ENCODE data around the gene KCNJ15. TPM values are rescaled to one million over a fixed set of nuclear protein-coding genes. Genes with fewer than 3 reads are reported as not detected.

Gene KCNJ15
- total RNA-seq, 1 donor from 2014 or later, result 0.40 TPM

DNA sequence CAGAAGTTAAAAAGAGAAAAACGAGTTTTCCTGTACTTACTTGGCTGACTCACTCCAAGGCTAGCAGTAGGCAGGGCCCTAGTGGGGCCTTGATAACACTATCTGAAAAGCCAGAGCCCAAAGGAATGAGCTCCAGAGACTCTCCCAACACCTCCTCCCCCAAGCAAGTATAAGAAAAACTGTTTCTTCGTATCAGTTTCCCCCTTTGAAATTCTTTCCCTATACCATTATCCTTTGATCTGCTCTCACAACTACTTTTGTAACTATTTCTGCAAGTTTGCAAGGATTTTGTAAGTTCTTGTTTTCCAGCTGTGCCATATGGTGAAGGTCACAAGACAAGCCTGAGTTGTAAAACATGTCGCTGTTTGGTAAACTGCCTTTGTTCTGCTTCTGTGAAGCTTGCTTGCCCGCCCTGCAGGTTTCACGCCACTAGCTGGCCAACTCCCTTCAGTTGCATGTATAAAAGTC lies 36.5 kb upstream of the KCNJ15 start:
- H3K36me3 Mint-ChIP-seq (ENCODE audit: low read depth), result peaks cover 20% of the 10 kb centered on the region

DNA sequence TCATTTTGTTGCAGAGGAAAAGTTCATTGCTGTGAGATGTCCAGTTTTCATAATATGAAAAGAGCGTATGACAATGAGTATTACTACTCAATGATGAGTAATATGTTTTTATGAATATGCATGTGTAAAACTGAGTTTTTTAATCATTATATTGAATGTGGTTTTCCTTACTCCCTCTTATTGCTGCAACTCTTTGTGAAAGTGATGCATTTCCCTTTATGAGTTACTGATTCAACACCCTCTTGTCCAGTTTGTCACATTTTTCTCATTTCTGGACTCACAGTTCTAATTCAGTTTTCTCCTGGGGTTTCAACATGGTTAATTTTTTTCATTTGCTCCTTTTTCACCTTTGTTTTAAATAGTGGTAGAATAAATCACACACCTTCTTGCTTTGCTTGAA lies 35.2 kb upstream of the KCNJ15 start:
- DNase-seq (ENCODE audit: low read depth, low spot score), result no peak
- Mint-ChIP-seq H3K27me3 (ENCODE audit: low read depth) (no peaks in the 10 kb centered on the region), H3K9me3 (peaks cover 26% of the 10 kb centered on the region), H3K36me3 (ENCODE audit: low read depth) (peaks cover 20% of the 10 kb centered on the region), H3K4me1 (peaks cover 5% of the 10 kb centered on the region), H3K27ac (ENCODE audit: unreplicated experiment) (no peak overlapping the region), H3K4me3 (no peak overlapping the region)
- TF ChIP-seq, protein P1, sequence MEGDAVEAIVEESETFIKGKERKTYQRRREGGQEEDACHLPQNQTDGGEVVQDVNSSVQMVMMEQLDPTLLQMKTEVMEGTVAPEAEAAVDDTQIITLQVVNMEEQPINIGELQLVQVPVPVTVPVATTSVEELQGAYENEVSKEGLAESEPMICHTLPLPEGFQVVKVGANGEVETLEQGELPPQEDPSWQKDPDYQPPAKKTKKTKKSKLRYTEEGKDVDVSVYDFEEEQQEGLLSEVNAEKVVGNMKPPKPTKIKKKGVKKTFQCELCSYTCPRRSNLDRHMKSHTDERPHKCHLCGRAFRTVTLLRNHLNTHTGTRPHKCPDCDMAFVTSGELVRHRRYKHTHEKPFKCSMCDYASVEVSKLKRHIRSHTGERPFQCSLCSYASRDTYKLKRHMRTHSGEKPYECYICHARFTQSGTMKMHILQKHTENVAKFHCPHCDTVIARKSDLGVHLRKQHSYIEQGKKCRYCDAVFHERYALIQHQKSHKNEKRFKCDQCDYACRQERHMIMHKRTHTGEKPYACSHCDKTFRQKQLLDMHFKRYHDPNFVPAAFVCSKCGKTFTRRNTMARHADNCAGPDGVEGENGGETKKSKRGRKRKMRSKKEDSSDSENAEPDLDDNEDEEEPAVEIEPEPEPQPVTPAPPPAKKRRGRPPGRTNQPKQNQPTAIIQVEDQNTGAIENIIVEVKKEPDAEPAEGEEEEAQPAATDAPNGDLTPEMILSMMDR (conservative IDR thresholded peaks at IDR 0.05), result no peak

More for the DNA sequence above, 36.5 kb upstream of the KCNJ15 start:
- H3K27me3 Mint-ChIP-seq (ENCODE audit: low read depth), result no peaks in the 10 kb centered on the region
- no peak overlapping the region for H3K27ac Mint-ChIP-seq (ENCODE audit: unreplicated experiment)
- TF ChIP-seq, protein P1 (conservative IDR thresholded peaks at IDR 0.05), result no peak
- H3K4me3 Mint-ChIP-seq, result no peak overlapping the region
- peaks cover 5% of the 10 kb centered on the region for H3K4me1 Mint-ChIP-seq
- no peak for DNase-seq (ENCODE audit: low read depth, low spot score)
- H3K9me3 Mint-ChIP-seq, result peaks cover 23% of the 10 kb centered on the region

DNA sequence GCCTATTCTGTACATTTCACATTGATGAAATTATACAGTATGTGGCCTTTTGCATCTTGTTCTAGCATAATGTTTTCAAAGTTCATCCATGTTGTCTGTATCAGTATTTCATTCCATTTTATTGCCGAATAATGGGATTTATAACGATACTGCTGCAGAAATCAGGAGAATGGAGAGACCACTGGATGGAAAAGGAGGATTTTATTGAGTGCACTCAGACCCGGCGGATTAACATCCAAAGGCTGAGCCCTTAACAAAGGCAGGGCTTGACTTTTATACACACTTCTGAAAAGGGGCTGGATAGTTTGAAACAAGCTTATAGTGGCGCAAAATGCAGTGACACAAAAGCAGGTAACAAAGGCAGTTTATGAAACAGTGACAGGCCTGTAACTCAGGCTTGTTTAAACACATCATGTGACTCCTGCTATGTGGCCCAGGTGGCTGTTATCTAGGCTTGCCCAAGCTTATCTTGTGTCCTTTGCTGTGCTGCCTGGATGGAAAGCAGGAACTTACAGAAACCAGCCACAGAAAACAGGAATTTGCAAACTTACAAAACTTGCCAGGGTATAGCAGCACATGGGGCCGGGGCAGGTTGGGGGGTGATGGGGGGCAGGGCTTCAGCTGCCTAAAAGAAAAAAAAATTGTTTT lies 32.8 kb upstream of the KCNJ15 start:
- TF ChIP-seq, protein P1 (conservative IDR thresholded peaks at IDR 0.05), result no peak
- Mint-ChIP-seq H3K36me3 (ENCODE audit: low read depth) (peaks cover 27% of the 10 kb centered on the region), H3K4me3 (no peak overlapping the region), H3K4me1 (peaks cover 3% of the 10 kb centered on the region), H3K9me3 (peaks cover 31% of the 10 kb centered on the region), H3K27ac (ENCODE audit: unreplicated experiment) (no peak overlapping the region), H3K27me3 (ENCODE audit: low read depth) (no peaks in the 10 kb centered on the region)
- DNase-seq (ENCODE audit: low read depth, low spot score), result no peak

DNA sequence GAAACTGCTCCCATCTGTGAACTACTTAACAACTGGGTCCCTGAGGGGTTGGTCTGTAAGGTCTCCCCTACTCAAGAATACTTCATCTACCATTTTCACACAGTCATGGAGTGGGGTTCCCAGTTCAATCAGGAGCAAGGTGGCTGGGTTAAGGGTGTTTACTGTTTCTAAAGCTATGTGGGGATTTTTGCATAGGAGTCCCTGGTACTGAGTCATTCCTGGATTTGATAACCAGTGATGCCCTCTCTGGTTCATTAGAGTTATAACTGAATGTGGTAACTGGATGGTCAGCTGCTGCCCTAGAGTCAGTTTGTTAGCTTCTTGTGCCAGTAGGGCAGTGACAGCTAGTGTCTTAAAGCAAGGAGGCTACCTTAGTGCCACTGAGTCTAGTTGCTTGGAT lies 29.4 kb upstream of the KCNJ15 start:
- Mint-ChIP-seq H3K36me3 (ENCODE audit: low read depth) (peaks cover 33% of the 10 kb centered on the region), H3K4me3 (no peak overlapping the region), H3K27me3 (ENCODE audit: low read depth) (no peaks in the 10 kb centered on the region), H3K4me1 (no peaks in the 10 kb centered on the region), H3K9me3 (peaks cover 25% of the 10 kb centered on the region), H3K27ac (ENCODE audit: unreplicated experiment) (no peak overlapping the region)
- DNase-seq (ENCODE audit: low read depth, low spot score), result no peak
- TF ChIP-seq, protein P1 (conservative IDR thresholded peaks at IDR 0.05), result no peak

DNA sequence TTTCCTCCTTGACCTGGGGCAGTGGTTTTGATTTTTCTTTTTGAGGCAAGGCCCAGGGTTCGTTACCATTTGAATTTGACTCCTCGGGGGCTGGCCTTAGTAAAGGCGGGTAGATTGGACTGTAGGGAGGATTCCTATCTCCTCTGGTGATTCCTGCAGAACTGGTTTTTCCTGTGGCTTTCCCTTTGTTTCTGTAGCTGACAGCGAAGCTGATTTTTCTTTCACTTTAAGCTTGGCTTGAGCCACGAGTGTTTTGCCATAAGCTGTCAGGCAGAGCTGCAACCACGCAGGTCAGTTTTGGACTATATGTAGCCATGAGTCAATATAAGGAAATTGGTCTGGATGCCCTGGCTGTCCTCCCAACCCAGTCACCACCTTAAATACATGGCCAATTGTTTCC lies 28.7 kb upstream of the KCNJ15 start:
- peaks cover 28% of the 10 kb centered on the region for H3K36me3 Mint-ChIP-seq (ENCODE audit: low read depth)
- H3K27me3 Mint-ChIP-seq (ENCODE audit: low read depth), result no peaks in the 10 kb centered on the region
- H3K27ac Mint-ChIP-seq (ENCODE audit: unreplicated experiment), result no peak overlapping the region
- DNase-seq (ENCODE audit: low read depth, low spot score), result no peak
- peaks cover 28% of the 10 kb centered on the region for H3K9me3 Mint-ChIP-seq
- H3K4me1 Mint-ChIP-seq, result no peaks in the 10 kb centered on the region
- TF ChIP-seq, protein P1 (conservative IDR thresholded peaks at IDR 0.05), result no peak
- H3K4me3 Mint-ChIP-seq, result no peak overlapping the region
